WERI-Rb-1 (cell line): ENCODE data around the gene HNRNPUL2.
A peak's percentile ranks its signal among the peaks of the same experiment; 100 is the strongest.
"Not testable (repeated sequence)": the region's sequence is repeated elsewhere in the genome, so short reads cannot be mapped to it uniquely, and the experiment has no call there.

ENCODE experiments used
- DNase-seq: peaks from one replicate; pipeline ENCODE4 v3.0.0-alpha.2; 2020
- H3K27ac ChIP-seq: fragments of 250-450 bp; sonication (Bioruptor Pico); 2 replicates; pipeline ENCODE4 v1.5.1; 2020; ENCODE audit warnings: mild to moderate bottlenecking, moderate library complexity
- H3K27me3 ChIP-seq: fragments of 250-450 bp; sonication (Bioruptor Pico); 2 replicates; pipeline ENCODE4 v1.5.1; 2021; ENCODE audit warnings: mild to moderate bottlenecking, low read depth, moderate library complexity; ENCODE audit not compliant: insufficient read depth, severe bottlenecking
- H3K36me3 ChIP-seq: fragments of 250-450 bp; sonication (Bioruptor Pico); 2 replicates; pipeline ENCODE4 v1.5.1; 2020; ENCODE audit warnings: mild to moderate bottlenecking, moderate library complexity
- H3K4me3 ChIP-seq: 2 replicates; pipeline ENCODE4 v1.5.1; 2011; ENCODE audit warnings: low read depth, mild to moderate bottlenecking, control low read depth, low read length
- H3K9me3 ChIP-seq: fragments of 250-450 bp; sonication (Bioruptor Pico); 2 replicates; pipeline ENCODE4 v1.5.1; 2021; ENCODE audit warnings: mild to moderate bottlenecking, moderate library complexity; ENCODE audit not compliant: severe bottlenecking
- CTCF ChIP-seq: IDR thresholded peaks from 2 replicates; pipeline ENCODE4 v1.5.1; 2011; ENCODE audit warnings: low read depth, mild to moderate bottlenecking, control low read depth, inconsistent platforms, low read length

Gene HNRNPUL2

DNA sequence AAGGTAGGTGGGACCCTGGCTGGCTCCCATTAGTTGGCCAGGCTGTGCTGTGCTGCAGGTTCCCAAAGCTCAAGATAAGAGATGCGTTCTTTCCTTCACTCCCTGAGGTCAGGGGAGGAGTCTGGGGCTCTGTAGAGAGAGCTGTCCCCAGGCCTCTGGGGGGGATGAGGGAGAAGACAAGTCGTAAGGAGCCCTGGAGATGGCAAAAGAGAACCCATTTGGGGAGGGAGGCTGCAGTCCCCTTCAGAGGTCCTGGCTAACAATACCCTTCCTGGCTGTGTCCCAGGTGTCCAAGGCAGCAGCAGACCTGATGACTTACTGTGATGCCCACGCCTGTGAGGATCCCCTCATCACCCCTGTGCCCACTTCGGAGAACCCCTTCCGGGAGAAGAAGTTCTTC is 18.9 kb downstream of the HNRNPUL2 start:
- TF ChIP-seq CTCF, result no peak
- Histone ChIP-seq H3K4me3 (no peak overlapping the region), H3K27ac (peak overlapping the region; percentile 87), H3K9me3 (no peaks in the 10 kb centered on the region), H3K27me3 (no peaks in the 10 kb centered on the region), H3K36me3 (peaks cover 62% of the 10 kb centered on the region)
- no peak for DNase-seq

DNA sequence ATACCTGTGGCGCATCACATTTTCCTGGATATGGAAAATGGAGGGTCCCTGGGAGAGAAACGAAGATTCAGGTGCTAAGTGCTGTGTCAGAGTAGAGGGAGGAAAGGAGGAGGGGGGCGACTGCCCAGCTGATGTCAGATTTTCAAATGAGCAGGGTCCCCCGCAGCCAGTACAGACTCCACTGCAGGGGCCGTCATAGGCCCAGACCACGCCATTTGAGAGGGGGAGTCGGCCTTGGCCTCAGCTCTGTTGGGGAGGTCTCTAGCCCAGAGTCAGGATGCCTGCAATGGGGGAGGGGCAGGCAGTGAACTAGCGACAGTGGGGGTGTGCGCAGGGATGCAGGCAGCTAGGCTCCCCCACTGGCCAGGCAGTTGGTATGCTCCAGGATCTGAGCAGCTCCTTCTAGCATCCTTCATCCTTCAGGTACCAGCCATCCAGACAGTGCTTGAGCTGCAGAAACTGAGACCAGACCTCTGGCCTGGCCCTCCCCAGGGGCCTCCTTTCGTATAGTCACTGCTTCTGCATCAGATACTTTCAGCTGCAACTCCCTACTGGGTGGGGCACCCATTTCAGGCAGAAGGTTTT is 19.9 kb downstream of the HNRNPUL2 start, which contains the start of the genes BSCL2 and GNG3:
TSS of gene BSCL2 (minus strand) at position 148 of the 585 bp plus-strand sequence. CDS start 229 bp downstream, outside the sequence.
TSS of gene GNG3 (plus strand) at position 400 of the 585 bp plus-strand sequence. CDS start 620 bp downstream, outside the sequence.
- Histone ChIP-seq H3K4me3 (peak within 1 kb of the TSS; percentile 60), H3K27ac (peak within 1 kb of the TSS; percentile 87), H3K36me3 (peaks cover 55% of the 10 kb centered on the region), H3K27me3 (no peaks in the 10 kb centered on the region), H3K9me3 (no peaks in the 10 kb centered on the region)
- DNase-seq, result peak; percentile 65
- no peak for TF ChIP-seq CTCF

DNA sequence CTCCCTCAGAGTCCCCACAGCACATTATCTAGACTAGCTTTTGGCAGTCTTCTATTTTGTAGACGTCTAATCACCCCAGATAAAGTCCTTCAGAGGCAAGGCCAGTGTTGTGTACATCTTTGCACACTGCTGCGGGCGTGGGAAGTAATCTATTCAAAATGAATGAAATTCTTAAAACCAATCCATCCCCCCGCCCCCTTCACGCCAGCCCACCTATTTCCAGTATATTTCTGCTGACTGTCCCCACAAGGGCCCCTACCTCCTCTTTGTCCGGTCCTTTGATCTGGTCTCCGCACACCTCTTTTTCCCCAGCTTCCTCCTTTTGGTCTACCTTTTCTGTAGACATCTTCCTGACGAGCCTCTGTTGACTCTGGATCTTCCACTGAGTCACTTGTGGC is 20.4 kb downstream of the HNRNPUL2 start:
- H3K27ac ChIP-seq, result peak overlapping the region; percentile 84
- H3K9me3 ChIP-seq, result no peaks in the 10 kb centered on the region
- H3K4me3 ChIP-seq, result peak overlapping the region; percentile 60
- no peak for TF ChIP-seq CTCF
- H3K36me3 ChIP-seq, result peaks cover 57% of the 10 kb centered on the region
- no peaks in the 10 kb centered on the region for H3K27me3 ChIP-seq
- no peak for DNase-seq

DNA sequence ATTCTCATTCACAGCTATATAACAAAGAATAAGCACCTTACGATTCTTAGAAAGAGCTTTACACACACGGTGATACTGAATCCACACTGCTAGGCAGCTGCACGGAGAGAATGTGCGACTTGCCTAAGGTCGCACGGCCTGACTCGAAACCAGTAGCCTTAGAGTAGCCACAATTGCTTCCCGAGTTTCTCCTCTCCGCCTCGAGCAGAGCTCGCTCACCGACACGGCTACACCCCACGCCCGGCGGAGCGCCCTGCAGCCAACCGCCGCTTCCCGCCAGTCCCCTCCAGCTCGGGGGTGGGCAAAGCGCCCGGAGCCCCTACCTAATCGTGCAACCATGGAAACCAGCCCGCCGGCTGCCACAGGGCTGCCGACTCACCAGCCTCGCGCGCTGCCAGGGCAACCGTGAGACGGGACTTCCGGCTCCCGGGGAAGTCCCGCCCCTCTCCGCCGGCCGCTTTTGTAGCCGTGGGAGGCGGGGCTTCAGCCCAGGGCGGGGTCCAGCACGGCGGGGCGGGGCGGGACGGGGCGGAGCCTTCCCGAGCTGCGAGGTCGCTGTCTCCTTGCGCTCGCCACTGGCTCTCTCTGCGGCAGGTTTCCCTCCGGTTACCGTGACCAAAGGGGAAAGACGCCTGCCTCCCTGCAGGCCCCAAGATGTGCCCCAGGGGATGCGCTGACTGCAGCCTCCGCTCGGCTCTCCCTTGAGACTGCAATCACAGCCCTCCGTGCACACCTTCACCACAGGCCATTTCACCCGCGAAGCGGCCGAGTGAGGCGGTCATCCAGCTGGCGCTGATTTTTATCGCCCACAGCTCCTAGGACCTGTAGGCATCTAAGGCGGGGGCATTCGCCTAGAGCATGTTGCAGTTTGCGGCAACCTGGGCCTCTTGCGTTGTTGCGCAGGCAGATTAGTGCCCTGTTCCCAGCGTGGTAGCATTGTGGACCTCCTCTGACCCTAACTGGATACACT is 21.1 kb downstream of the HNRNPUL2 start:
- Histone ChIP-seq H3K27me3 (no peaks in the 10 kb centered on the region), H3K9me3 (no peaks in the 10 kb centered on the region), H3K36me3 (peaks cover 54% of the 10 kb centered on the region), H3K4me3 (peak overlapping the region; percentile 60), H3K27ac (peak overlapping the region; percentile 84)
- no peak for TF ChIP-seq CTCF
- peak; percentile 94 for DNase-seq

GRCh38 chr11:62705413-62705812 is 21.8 kb downstream of the HNRNPUL2 start:
- DNase-seq, result peak; percentile 54
- Histone ChIP-seq H3K9me3 (no peaks in the 10 kb centered on the region), H3K27me3 (no peaks in the 10 kb centered on the region), H3K4me3 (peak overlapping the region; percentile 60), H3K27ac (peak overlapping the region; percentile 81), H3K36me3 (peaks cover 50% of the 10 kb centered on the region)
- TF ChIP-seq CTCF, result no peak

DNA sequence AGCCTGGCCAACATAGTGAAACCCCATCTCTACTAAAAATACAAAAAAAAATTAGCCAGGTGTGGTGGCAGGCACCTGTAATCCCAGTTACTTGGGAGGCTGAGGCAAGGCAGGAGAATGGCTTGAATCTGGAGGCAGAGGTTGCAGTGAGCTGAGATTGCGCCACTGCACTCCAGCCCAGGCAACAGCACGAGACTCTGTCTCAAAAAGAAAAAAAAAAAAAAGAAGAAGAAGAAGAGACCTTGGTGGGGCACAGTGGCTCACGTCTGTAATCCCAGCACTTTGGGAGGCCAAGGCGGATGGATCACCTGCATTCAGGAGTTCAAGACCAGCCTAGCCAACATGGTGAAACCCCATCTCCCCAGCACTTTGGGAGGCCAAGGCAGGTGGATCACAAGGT is 23.3 kb downstream of the HNRNPUL2 start:
- not testable (repeated sequence) for DNase-seq, H3K4me3 ChIP-seq, H3K27me3 ChIP-seq, H3K9me3 ChIP-seq, H3K27ac ChIP-seq
- peaks cover 45% of the 10 kb centered on the region for H3K36me3 ChIP-seq
